ENCODE results near the gene SOCS3.
A peak's percentile ranks its signal among the peaks of the same experiment; 100 is the strongest.

Gene SOCS3

DNA sequence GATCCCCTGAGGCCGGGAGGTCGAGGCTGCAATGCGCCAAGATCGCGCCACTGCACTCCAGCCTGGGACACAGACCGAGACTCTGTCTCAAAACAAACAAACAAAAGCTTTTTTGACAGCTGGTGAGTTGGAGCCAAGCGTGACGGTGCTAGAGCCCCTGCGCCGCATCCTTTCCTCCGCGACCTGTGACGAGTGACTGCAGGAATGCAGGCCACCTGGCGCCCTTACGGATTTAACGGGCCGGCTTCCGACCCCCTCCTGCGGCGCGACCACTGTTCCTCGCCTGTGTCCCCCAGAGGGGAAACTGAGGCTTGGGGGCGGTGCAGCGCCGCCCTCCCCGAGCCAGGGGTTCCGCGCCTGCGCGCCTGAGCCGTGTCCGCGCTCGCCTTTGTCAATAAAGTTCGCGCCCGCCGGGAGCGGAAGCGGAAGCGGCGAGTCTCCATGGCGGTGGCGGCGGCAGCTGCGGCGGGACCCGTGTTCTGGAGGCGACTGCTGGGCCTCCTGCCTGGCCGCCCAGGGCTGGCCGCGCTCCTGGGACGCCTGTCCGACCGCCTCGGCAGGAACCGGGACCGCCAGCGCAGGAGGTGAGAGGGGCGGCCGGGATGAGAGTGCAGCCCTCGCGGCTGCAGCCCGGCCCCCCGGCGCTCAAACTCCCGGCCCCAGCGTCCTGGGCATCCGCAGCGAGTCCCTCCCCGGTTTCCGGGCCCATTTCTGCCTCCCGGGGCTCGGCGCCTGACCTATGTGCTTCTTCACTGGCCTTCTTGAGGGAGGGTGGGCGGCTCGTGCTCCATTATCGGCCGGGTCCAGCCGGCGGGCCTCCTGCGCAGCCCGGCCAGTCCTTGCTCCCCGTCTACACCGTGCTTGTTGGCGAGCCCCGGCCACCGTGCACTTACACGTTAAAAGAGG is 18.6 kb upstream of the SOCS3 start, which contains the start of gene PGS1:
PGS1 (plus strand) TSS at position 425 of the 906 bp plus-strand sequence; CDS start at position 442, 17 bp downstream.
- Histone ChIP-seq H3K4me1 (ENCODE audit: control insufficient read depth, insufficient read depth, low read length) (peaks cover 33% of the 10 kb centered on the region), H3K9me3 (ENCODE audit: control insufficient read depth, low read length) (no peaks in the 10 kb centered on the region), H3K27ac (ENCODE audit: insufficient read depth, low read depth, low read length, poor library complexity, severe bottlenecking) (peak within 1 kb of the TSS; percentile 39), H3K4me3 (ENCODE audit: insufficient read depth, low read depth, low read length) (peak within 1 kb of the TSS; percentile 97), H3K36me3 (ENCODE audit: control insufficient read depth, insufficient read depth, low read length) (no peaks in the 10 kb centered on the region), H3K27me3 (ENCODE audit: control insufficient read depth, insufficient read depth, low read length, poor library complexity, severe bottlenecking) (no peaks in the 10 kb centered on the region)
- WGBS, 2 experiments, result 9% methylated on average over 89 of the region's 89 CpGs

- peaks cover 35% of the 10 kb centered on the region for H3K4me1 ChIP-seq (ENCODE audit: control insufficient read depth, insufficient read depth, low read length)
- H3K27ac ChIP-seq (ENCODE audit: insufficient read depth, low read depth, low read length, poor library complexity, severe bottlenecking), result no peak overlapping the region
Measured at GRCh38 chr17:78377858-78378224, 18.0 kb upstream of the SOCS3 start.

GRCh38 chr17:78376161-78376560 is 16.3 kb upstream of the SOCS3 start:
- WGBS, 2 experiments, result 93 to 99% methylated on average over 4 of the region's 5 CpGs
- H3K27ac ChIP-seq (ENCODE audit: insufficient read depth, low read depth, low read length, poor library complexity, severe bottlenecking), result no peak overlapping the region
- no peaks in the 10 kb centered on the region for H3K36me3 ChIP-seq (ENCODE audit: control insufficient read depth, insufficient read depth, low read length)
- H3K9me3 ChIP-seq (ENCODE audit: control insufficient read depth, low read length), result no peaks in the 10 kb centered on the region
- H3K4me1 ChIP-seq (ENCODE audit: control insufficient read depth, insufficient read depth, low read length), result peaks cover 39% of the 10 kb centered on the region
- no peak overlapping the region for H3K4me3 ChIP-seq (ENCODE audit: insufficient read depth, low read depth, low read length)
- H3K27me3 ChIP-seq (ENCODE audit: control insufficient read depth, insufficient read depth, low read length, poor library complexity, severe bottlenecking), result no peaks in the 10 kb centered on the region

More at GRCh38 chr17:78377858-78378224, 18.0 kb upstream of the SOCS3 start:
- H3K4me3 ChIP-seq (ENCODE audit: insufficient read depth, low read depth, low read length), result peak overlapping the region; percentile 97
- no peaks in the 10 kb centered on the region for H3K27me3 ChIP-seq (ENCODE audit: control insufficient read depth, insufficient read depth, low read length, poor library complexity, severe bottlenecking)
- H3K9me3 ChIP-seq (ENCODE audit: control insufficient read depth, low read length), result no peaks in the 10 kb centered on the region
- 89 to 91% methylated on average over 14 of the region's 14 CpGs for WGBS, 2 experiments
- H3K36me3 ChIP-seq (ENCODE audit: control insufficient read depth, insufficient read depth, low read length), result no peaks in the 10 kb centered on the region

- no peaks in the 10 kb centered on the region for H3K9me3 ChIP-seq (ENCODE audit: control insufficient read depth, low read length)
- no peaks in the 10 kb centered on the region for H3K36me3 ChIP-seq (ENCODE audit: control insufficient read depth, insufficient read depth, low read length)
- H3K27me3 ChIP-seq (ENCODE audit: control insufficient read depth, insufficient read depth, low read length, poor library complexity, severe bottlenecking), result no peaks in the 10 kb centered on the region
- H3K27ac ChIP-seq (ENCODE audit: insufficient read depth, low read depth, low read length, poor library complexity, severe bottlenecking), result peak overlapping the region; percentile 68
- H3K4me1 ChIP-seq (ENCODE audit: control insufficient read depth, insufficient read depth, low read length), result peaks cover 39% of the 10 kb centered on the region
- H3K4me3 ChIP-seq (ENCODE audit: insufficient read depth, low read depth, low read length), result no peak overlapping the region
- 87 to 88% methylated on average over 9 of the region's 9 CpGs for WGBS, 2 experiments
Measured at GRCh38 chr17:78375401-78376151, 15.7 kb upstream of the SOCS3 start.

GRCh38 chr17:78374631-78375274 is 14.9 kb upstream of the SOCS3 start:
- peak overlapping the region; percentile 68 for H3K27ac ChIP-seq (ENCODE audit: insufficient read depth, low read depth, low read length, poor library complexity, severe bottlenecking)
- H3K4me3 ChIP-seq (ENCODE audit: insufficient read depth, low read depth, low read length), result no peak overlapping the region
- WGBS, 2 experiments, result 38 to 43% methylated on average over 14 of the region's 14 CpGs
- no peaks in the 10 kb centered on the region for H3K36me3 ChIP-seq (ENCODE audit: control insufficient read depth, insufficient read depth, low read length)
- peaks cover 47% of the 10 kb centered on the region for H3K4me1 ChIP-seq (ENCODE audit: control insufficient read depth, insufficient read depth, low read length)
- H3K9me3 ChIP-seq (ENCODE audit: control insufficient read depth, low read length), result no peaks in the 10 kb centered on the region
- no peaks in the 10 kb centered on the region for H3K27me3 ChIP-seq (ENCODE audit: control insufficient read depth, insufficient read depth, low read length, poor library complexity, severe bottlenecking)

GRCh38 chr17:78374189-78374588 is 14.3 kb upstream of the SOCS3 start:
- Histone ChIP-seq H3K4me3 (ENCODE audit: insufficient read depth, low read depth, low read length) (no peak overlapping the region), H3K36me3 (ENCODE audit: control insufficient read depth, insufficient read depth, low read length) (no peaks in the 10 kb centered on the region), H3K27me3 (ENCODE audit: control insufficient read depth, insufficient read depth, low read length, poor library complexity, severe bottlenecking) (no peaks in the 10 kb centered on the region), H3K4me1 (ENCODE audit: control insufficient read depth, insufficient read depth, low read length) (peaks cover 49% of the 10 kb centered on the region), H3K9me3 (ENCODE audit: control insufficient read depth, low read length) (no peaks in the 10 kb centered on the region), H3K27ac (ENCODE audit: insufficient read depth, low read depth, low read length, poor library complexity, severe bottlenecking) (peak overlapping the region; percentile 68)
- WGBS, 2 experiments, result 45 to 49% methylated on average over 6 of the region's 6 CpGs

- 82 to 86% methylated on average over 5 of the region's 5 CpGs for WGBS, 2 experiments
Measured at GRCh38 chr17:78372841-78373240, 13.0 kb upstream of the SOCS3 start.

GRCh38 chr17:78371056-78371455 is 11.2 kb upstream of the SOCS3 start:
- no peaks in the 10 kb centered on the region for H3K27me3 ChIP-seq (ENCODE audit: control insufficient read depth, insufficient read depth, low read length, poor library complexity, severe bottlenecking)
- no peak overlapping the region for H3K27ac ChIP-seq (ENCODE audit: insufficient read depth, low read depth, low read length, poor library complexity, severe bottlenecking)
- WGBS, 2 experiments, result 94% methylated on average over 7 of the region's 7 CpGs
- H3K4me3 ChIP-seq (ENCODE audit: insufficient read depth, low read depth, low read length), result no peak overlapping the region
- no peaks in the 10 kb centered on the region for H3K36me3 ChIP-seq (ENCODE audit: control insufficient read depth, insufficient read depth, low read length)
- peaks cover 63% of the 10 kb centered on the region for H3K4me1 ChIP-seq (ENCODE audit: control insufficient read depth, insufficient read depth, low read length)
- no peaks in the 10 kb centered on the region for H3K9me3 ChIP-seq (ENCODE audit: control insufficient read depth, low read length)

More at GRCh38 chr17:78372841-78373240, 13.0 kb upstream of the SOCS3 start:
- no peaks in the 10 kb centered on the region for H3K36me3 ChIP-seq (ENCODE audit: control insufficient read depth, insufficient read depth, low read length)
- no peak overlapping the region for H3K4me3 ChIP-seq (ENCODE audit: insufficient read depth, low read depth, low read length)
- peaks cover 47% of the 10 kb centered on the region for H3K4me1 ChIP-seq (ENCODE audit: control insufficient read depth, insufficient read depth, low read length)
- no peaks in the 10 kb centered on the region for H3K27me3 ChIP-seq (ENCODE audit: control insufficient read depth, insufficient read depth, low read length, poor library complexity, severe bottlenecking)
- H3K27ac ChIP-seq (ENCODE audit: insufficient read depth, low read depth, low read length, poor library complexity, severe bottlenecking), result no peak overlapping the region
- no peaks in the 10 kb centered on the region for H3K9me3 ChIP-seq (ENCODE audit: control insufficient read depth, low read length)

- H3K4me3 ChIP-seq (ENCODE audit: insufficient read depth, low read depth, low read length), result no peak overlapping the region
- peaks cover 65% of the 10 kb centered on the region for H3K4me1 ChIP-seq (ENCODE audit: control insufficient read depth, insufficient read depth, low read length)
- no peaks in the 10 kb centered on the region for H3K36me3 ChIP-seq (ENCODE audit: control insufficient read depth, insufficient read depth, low read length)
- H3K27ac ChIP-seq (ENCODE audit: insufficient read depth, low read depth, low read length, poor library complexity, severe bottlenecking), result peak overlapping the region; percentile 50
- WGBS, 2 experiments, result 38 to 40% methylated on average over 13 of the region's 13 CpGs
- no peaks in the 10 kb centered on the region for H3K9me3 ChIP-seq (ENCODE audit: control insufficient read depth, low read length)
- H3K27me3 ChIP-seq (ENCODE audit: control insufficient read depth, insufficient read depth, low read length, poor library complexity, severe bottlenecking), result no peaks in the 10 kb centered on the region
Measured at GRCh38 chr17:78369791-78370381, 10.0 kb upstream of the SOCS3 start.

Measured in ectodermal cell (in vitro differentiated cells).